ENCODE results near the gene PIGO. TPM values are rescaled to one million over a fixed set of nuclear protein-coding genes. Genes with fewer than 3 reads are reported as not detected.
A peak's percentile ranks its signal among the peaks of the same experiment; 100 is the strongest.

PIGO gene
- total RNA-seq, 2 experiments from 2014 or later = 17.5 to 18.9 TPM

DNA sequence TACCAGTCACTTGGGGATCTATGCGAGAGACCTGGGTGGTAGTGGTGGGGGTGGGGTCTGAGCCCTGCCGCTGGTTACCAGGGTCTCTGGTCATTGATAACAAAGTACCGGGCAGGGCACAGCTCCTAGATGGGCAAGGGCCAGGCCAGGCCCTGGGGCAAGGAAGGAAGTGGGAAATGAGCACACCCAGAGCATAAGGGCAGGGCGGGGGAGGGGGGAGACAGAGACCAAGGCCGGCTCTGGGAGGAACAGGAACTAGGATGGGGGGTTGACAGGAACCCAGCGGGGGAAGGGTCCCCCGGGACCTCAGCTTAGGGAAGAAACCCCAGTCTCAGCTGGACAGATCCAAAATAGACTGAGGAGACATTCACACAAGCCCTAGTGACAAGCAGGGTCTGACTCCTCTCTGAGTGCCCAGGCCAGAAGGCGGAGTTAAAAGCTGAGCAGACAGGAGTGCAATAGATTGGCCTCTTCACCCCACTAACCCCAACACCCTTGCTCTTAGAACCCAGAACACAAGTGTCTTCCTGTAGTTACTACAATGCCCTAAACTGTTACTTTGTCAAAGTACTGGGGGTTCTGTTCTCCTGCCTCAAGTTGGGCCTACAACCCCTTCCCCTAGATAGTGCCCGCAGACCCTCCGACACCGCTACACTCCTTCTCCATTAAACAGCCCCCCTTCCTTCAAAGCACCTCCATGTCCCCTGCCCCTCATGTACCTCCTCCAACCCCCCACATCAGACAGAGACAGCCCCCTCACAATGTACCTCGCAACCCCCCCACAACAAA lies 18.6 kb upstream of the PIGO start:
- TF ChIP-seq, protein P1, sequence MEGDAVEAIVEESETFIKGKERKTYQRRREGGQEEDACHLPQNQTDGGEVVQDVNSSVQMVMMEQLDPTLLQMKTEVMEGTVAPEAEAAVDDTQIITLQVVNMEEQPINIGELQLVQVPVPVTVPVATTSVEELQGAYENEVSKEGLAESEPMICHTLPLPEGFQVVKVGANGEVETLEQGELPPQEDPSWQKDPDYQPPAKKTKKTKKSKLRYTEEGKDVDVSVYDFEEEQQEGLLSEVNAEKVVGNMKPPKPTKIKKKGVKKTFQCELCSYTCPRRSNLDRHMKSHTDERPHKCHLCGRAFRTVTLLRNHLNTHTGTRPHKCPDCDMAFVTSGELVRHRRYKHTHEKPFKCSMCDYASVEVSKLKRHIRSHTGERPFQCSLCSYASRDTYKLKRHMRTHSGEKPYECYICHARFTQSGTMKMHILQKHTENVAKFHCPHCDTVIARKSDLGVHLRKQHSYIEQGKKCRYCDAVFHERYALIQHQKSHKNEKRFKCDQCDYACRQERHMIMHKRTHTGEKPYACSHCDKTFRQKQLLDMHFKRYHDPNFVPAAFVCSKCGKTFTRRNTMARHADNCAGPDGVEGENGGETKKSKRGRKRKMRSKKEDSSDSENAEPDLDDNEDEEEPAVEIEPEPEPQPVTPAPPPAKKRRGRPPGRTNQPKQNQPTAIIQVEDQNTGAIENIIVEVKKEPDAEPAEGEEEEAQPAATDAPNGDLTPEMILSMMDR (IDR thresholded peaks at IDR 0.05) = no peak
- peak overlapping the region; percentile 66 for H3K4me3 ChIP-seq (ENCODE audit: low read length)
- peaks cover 64% of the 10 kb centered on the region for H3K4me1 ChIP-seq (ENCODE audit: insufficient read depth, low read length)
- H3K4me1 Mint-ChIP-seq (ENCODE audit: low read depth) = peaks cover 62% of the 10 kb centered on the region
- DNase-seq (peak in 6 of 14 experiments; percentile 13 to 71 (median 50)), ATAC-seq (ENCODE audit: poor library complexity) (no peak)
- no peaks in the 10 kb centered on the region for H3K36me3 ChIP-seq (ENCODE audit: insufficient read depth, low read length)
- no peaks in the 10 kb centered on the region for H3K9me3 Mint-ChIP-seq
- CTCF ChIA-PET = interaction anchor here (1.5 to 5.3 kb wide), 6 partner anchors 12 to 215 kb away, joined by 5 to 28 read pairs (median 11); partner anchors contain the start of genes PIGO and STOML2
- H3K27me3 Mint-ChIP-seq = no peaks in the 10 kb centered on the region
- peak overlapping the region; percentile 81 to 83 for H3K27ac ChIP-seq (ENCODE audit: low read depth in 1 of 2, low read length in 2 of 2)
- intact Hi-C loops (cut with DNase I, micrococcal nuclease) = loop anchor here (1.0 to 10.0 kb wide), 9 partner anchors 12 to 767 kb away; partner anchors contain the start of genes SPAG8 (in 2 of the 2), CREB3 (in 1 of the 2), ENHO (in 1 of the 2) and FANCG (in 1 of the 2)
- no peaks in the 10 kb centered on the region for H3K27me3 ChIP-seq (ENCODE audit: control insufficient read depth in 1 of 2, insufficient read depth in 2 of 2, low read length in 2 of 2)
- peaks cover 6% of the 10 kb centered on the region for H3K36me3 Mint-ChIP-seq (ENCODE audit: low read depth)
- no peaks in the 10 kb centered on the region for H3K9me3 ChIP-seq (ENCODE audit: control insufficient read depth in 1 of 2, insufficient read depth in 1 of 2, low read length in 2 of 2)
- peak overlapping the region; percentile 79 for H3K27ac Mint-ChIP-seq
- peak overlapping the region; percentile 94 for H3K4me3 Mint-ChIP-seq
- POLR2A ChIA-PET = interaction anchor here (0.7 to 6.8 kb wide), 9 partner anchors 12 to 103 kb away, joined by 3 to 46 read pairs (median 5); partner anchors contain the start of genes FANCG, PIGO, STOML2 and UNC13B

DNA sequence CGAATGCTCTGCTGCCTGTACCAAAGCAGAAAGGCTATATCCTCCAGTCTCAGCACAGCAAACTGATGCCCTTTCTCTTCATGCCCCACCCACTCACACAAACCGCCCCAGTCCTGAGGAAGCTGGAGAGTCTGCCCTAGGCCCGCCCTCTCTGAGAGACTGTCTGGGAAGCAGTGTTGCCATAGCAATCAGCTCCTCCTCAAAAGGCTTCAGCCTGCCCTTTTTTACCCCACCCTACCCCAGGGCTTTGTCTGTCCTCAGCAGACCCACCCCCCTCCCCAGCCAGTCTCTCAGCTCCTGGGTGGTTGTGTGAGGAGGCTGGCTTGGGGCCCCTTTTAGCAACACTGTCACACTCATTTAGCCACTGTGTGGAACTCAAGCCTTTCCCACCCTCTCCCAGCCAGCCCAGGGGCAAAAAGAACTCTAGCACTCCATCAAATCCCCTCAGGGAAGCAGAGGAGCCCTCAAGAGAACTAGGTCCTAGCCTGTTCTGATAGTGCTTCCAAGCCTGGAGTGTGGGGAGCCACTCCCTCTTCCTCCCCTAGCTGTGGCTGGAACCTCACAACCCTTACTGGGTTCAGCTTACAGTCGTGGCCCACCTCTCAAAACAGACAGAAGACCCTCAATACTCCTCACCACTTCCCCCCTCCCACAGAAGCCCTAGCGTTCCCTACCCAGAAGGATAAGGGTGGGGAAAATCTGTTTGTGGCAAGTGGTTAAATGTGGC lies 17.9 kb upstream of the PIGO start:
- Mint-ChIP-seq H3K9me3 (no peaks in the 10 kb centered on the region), H3K27me3 (no peaks in the 10 kb centered on the region), H3K4me1 (ENCODE audit: low read depth) (peaks cover 67% of the 10 kb centered on the region), H3K36me3 (ENCODE audit: low read depth) (peaks cover 10% of the 10 kb centered on the region), H3K27ac (peak overlapping the region; percentile 79), H3K4me3 (peak overlapping the region; percentile 94)
- ChIA-PET POLR2A (interaction anchor here (0.6 to 6.8 kb wide), 7 partner anchors 11 to 456 kb away, joined by 3 to 46 read pairs (median 5); partner anchors contain the start of genes FANCG, PIGO, STOML2 and VCP), CTCF (interaction anchor here (1.5 to 5.3 kb wide), 4 partner anchors 11 to 215 kb away, joined by 5 to 28 read pairs (median 10); partner anchors contain the start of genes PIGO and STOML2)
- H3K4me3 ChIP-seq (ENCODE audit: low read length) = peak overlapping the region; percentile 66
- peaks cover 64% of the 10 kb centered on the region for H3K4me1 ChIP-seq (ENCODE audit: insufficient read depth, low read length)
- no peaks in the 10 kb centered on the region for H3K36me3 ChIP-seq (ENCODE audit: insufficient read depth, low read length)
- H3K27ac ChIP-seq (ENCODE audit: low read depth in 1 of 2, low read length in 2 of 2) = peak overlapping the region; percentile 81 to 83
- ATAC-seq (ENCODE audit: poor library complexity) (peak; percentile 26), DNase-seq (peak; percentile 34 to 92 (median 70))
- TF ChIP-seq, protein P1 (IDR thresholded peaks at IDR 0.05) = no peak
- H3K27me3 ChIP-seq (ENCODE audit: control insufficient read depth in 1 of 2, insufficient read depth in 2 of 2, low read length in 2 of 2) = no peaks in the 10 kb centered on the region
- no peaks in the 10 kb centered on the region for H3K9me3 ChIP-seq (ENCODE audit: control insufficient read depth in 1 of 2, insufficient read depth in 1 of 2, low read length in 2 of 2)
- intact Hi-C loops (cut with DNase I, micrococcal nuclease) = loop anchor here (2.0 to 10.0 kb wide), 7 partner anchors 35 to 701 kb away; partner anchors contain the start of genes SPAG8 (in 2 of the 2), CREB3 (in 1 of the 2), ENHO (in 1 of the 2) and FANCG (in 1 of the 2)
